ENCODE results near the gene DYSF.

DNA sequence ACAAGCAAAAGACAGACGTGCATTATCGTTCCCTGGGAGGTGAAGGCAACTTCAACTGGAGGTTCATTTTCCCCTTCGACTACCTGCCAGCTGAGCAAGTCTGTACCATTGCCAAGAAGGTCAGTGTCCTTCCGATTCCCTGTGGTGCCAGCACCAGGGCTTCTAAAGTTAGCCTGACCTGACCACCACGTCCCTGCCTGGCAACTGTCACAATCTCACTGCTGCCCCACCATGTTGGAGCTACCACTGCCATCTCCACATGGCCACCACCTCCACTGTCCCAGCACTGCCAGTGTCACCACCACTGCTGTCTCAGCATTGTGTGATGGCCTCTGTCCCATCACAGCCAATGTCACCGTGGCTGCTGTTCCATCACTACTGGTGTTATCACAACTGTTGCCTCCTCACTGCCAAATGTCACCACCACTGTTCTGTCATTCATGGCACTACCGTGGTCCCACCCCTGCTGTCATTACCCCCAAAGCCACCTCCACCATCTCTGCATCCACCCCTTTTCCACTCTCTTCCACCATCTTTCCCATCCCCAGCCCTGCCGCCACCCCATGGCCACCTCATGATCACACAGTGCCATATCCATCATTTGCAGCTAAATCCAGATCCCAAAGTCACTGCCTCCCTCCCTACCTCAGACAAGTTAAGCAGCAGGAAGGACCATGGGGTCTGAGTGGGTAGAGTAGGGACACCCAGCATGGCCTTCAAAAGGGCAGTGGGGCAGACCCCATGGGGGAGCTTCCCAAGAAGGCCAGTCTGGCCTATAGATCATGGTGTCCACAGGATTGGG is 216.5 kb downstream of the DYSF start:
- TF ChIP-seq POLR2A (IDR thresholded peaks at IDR 0.05; ENCODE audit: low read length) (no peak), GATA1 (IDR thresholded peaks at IDR 0.05; ENCODE audit: low read depth, low read length) (no peak)
